Measurements from ENCODE around the gene ESRP2. TPM values are rescaled to one million over a fixed set of nuclear protein-coding genes. Genes with fewer than 3 reads are reported as not detected.

Gene ESRP2
- total and polyA plus RNA-seq, 7 donors, result under 0.01 to 50.0 (median 12.1) TPM; not detected in 1

DNA sequence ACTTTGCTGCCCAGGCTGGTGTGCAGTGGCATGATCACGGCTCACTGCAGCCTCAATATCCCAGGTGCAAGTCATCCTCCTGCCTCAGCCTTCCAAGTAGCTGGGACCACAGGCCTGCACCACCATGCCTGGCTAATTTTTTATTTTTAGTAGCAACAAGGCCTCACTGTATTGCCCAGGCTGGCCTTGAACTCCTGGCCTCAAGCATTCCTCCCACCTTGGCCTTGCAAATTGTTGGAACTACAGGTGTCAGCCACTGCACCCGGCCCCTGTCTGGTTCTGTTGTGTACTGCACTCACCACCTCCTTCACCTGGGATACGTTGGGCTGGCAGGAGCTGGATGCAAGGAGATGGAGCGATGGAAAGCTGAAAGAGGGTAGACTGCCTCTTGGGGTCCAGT lies 17.8 kb upstream of the ESRP2 start:
- H3K27me3 ChIP-seq, result no peaks in the 10 kb centered on the region
- no peak overlapping the region for H3K27ac ChIP-seq
- intact Hi-C loops (cut with DNase I), result no loop called here
- DNase-seq, result no peak
- H3K36me3 ChIP-seq, result peaks cover 8 to 74% (median 23%) of the 10 kb centered on the region in 4 donors
- WGBS, 2 donors, result 95 to 96% methylated on average over 4 of the region's 4 CpGs
- H3K4me3 ChIP-seq, result no peak overlapping the region
- peaks cover 0 to 37% (median 19%) of the 10 kb centered on the region in 4 donors for H3K4me1 ChIP-seq
- TF ChIP-seq POLR2AphosphoS5 (IDR thresholded peaks at IDR 0.05), result no peak
- no peak for TF ChIP-seq POLR2A (IDR thresholded peaks at IDR 0.05)
- no peak for TF ChIP-seq EP300 (IDR thresholded peaks at IDR 0.05)
- TF ChIP-seq, protein P1, sequence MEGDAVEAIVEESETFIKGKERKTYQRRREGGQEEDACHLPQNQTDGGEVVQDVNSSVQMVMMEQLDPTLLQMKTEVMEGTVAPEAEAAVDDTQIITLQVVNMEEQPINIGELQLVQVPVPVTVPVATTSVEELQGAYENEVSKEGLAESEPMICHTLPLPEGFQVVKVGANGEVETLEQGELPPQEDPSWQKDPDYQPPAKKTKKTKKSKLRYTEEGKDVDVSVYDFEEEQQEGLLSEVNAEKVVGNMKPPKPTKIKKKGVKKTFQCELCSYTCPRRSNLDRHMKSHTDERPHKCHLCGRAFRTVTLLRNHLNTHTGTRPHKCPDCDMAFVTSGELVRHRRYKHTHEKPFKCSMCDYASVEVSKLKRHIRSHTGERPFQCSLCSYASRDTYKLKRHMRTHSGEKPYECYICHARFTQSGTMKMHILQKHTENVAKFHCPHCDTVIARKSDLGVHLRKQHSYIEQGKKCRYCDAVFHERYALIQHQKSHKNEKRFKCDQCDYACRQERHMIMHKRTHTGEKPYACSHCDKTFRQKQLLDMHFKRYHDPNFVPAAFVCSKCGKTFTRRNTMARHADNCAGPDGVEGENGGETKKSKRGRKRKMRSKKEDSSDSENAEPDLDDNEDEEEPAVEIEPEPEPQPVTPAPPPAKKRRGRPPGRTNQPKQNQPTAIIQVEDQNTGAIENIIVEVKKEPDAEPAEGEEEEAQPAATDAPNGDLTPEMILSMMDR (IDR thresholded peaks at IDR 0.05), result no peak
- H3K9me3 ChIP-seq, result no peaks in the 10 kb centered on the region

DNA sequence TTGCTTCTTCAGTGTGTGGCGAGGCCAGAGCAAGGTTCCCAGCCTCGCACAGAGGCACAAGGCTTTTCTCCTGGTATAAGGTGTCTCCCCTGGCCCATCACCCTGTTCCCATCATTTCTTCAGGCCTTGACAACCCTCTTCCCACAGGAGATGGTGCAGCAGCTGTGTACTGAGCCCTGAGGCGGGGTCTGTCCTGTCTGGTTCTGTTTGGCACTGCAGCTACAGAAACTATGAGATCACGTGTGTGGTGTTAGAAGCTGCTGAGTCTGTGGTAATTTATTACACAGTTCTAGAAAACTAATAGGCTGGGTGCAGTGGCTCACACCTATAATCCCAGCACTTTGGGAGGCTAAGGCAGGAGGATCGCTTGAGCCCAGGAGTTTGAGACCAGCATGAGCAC lies 16.5 kb upstream of the ESRP2 start:
- no peaks in the 10 kb centered on the region for H3K27me3 ChIP-seq
- no peak for DNase-seq
- H3K9me3 ChIP-seq, result no peaks in the 10 kb centered on the region
- no peak overlapping the region for H3K4me3 ChIP-seq
- WGBS, 2 donors, result 85 to 91% methylated on average over 5 of the region's 5 CpGs
- TF ChIP-seq POLR2A (IDR thresholded peaks at IDR 0.05) (no peak), EP300 (IDR thresholded peaks at IDR 0.05) (no peak), POLR2AphosphoS5 (IDR thresholded peaks at IDR 0.05) (no peak)
- TF ChIP-seq, protein P1 (IDR thresholded peaks at IDR 0.05), result no peak
- intact Hi-C loops (cut with DNase I), result no loop called here
- H3K36me3 ChIP-seq, result peaks cover 8 to 76% (median 23%) of the 10 kb centered on the region in 4 donors
- peaks cover 0 to 30% (median 16%) of the 10 kb centered on the region in 4 donors for H3K4me1 ChIP-seq
- H3K27ac ChIP-seq, result peak overlapping the region in 3 of 4 donors; percentile 65 to 68 (median 67)

DNA sequence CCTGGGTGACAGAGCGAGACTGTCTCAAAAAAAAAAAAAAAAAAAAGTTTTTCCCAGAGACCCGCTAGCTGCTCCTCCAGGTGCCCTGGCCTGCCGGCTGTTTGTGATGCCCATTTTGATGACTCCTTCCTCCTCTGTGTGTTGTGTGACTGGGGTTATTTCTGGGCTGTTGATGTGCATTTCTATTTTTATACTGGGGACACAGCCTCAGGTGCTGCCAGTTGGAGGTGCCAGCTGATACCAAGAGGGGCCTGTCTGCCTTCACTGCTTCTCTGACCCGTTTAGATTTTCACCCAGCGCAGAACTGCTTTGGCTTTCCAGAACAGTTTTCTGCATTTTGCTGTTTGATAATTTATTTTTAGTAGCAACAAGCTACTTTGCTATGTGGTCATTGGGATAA lies 15.9 kb upstream of the ESRP2 start:
- no peaks in the 10 kb centered on the region for H3K27me3 ChIP-seq
- H3K4me1 ChIP-seq, result peaks cover 0 to 30% (median 17%) of the 10 kb centered on the region in 4 donors
- intact Hi-C loops (cut with DNase I), result no loop called here
- H3K36me3 ChIP-seq, result peaks cover 8 to 75% (median 23%) of the 10 kb centered on the region in 4 donors
- TF ChIP-seq, protein P1 (IDR thresholded peaks at IDR 0.05), result no peak
- TF ChIP-seq POLR2A (IDR thresholded peaks at IDR 0.05) (no peak), POLR2AphosphoS5 (IDR thresholded peaks at IDR 0.05) (no peak), EP300 (IDR thresholded peaks at IDR 0.05) (no peak)
- 66 to 92% methylated on average over 5 of the region's 5 CpGs for WGBS, 2 donors
- peak overlapping the region in 3 of 4 donors; percentile 65 to 68 (median 67) for H3K27ac ChIP-seq
- no peak for DNase-seq
- H3K4me3 ChIP-seq, result no peak overlapping the region
- no peaks in the 10 kb centered on the region for H3K9me3 ChIP-seq

DNA sequence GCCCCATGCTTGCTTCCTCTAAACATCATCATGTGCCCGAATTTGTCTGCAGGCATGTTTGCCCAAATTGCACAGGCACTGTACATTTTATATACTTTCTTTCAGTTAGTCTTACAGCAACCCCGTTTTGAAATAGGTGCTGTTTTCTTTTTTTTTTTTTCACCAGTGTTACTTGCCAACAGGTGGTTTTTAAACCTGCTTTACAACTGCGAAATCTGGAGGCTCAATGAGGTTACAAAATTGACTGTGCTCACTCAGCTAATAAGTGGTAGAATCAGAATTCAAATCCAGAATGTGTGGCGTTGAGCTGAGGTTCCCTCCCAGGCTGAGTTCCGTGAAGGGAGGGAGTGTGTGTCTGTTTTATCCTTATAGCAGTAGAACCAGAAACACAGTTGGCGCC lies 15.0 kb upstream of the ESRP2 start:
- peak overlapping the region in 3 of 4 donors; percentile 65 to 68 (median 67) for H3K27ac ChIP-seq
- H3K27me3 ChIP-seq, result no peaks in the 10 kb centered on the region
- H3K9me3 ChIP-seq, result no peaks in the 10 kb centered on the region
- TF ChIP-seq, protein P1 (IDR thresholded peaks at IDR 0.05), result no peak
- TF ChIP-seq POLR2AphosphoS5 (IDR thresholded peaks at IDR 0.05), result no peak
- no peak for TF ChIP-seq EP300 (IDR thresholded peaks at IDR 0.05)
- no peak for TF ChIP-seq POLR2A (IDR thresholded peaks at IDR 0.05)
- WGBS, 2 donors, result 85 to 91% methylated on average over 6 of the region's 6 CpGs
- intact Hi-C loops (cut with DNase I), result no loop called here
- H3K36me3 ChIP-seq, result peaks cover 8 to 66% (median 22%) of the 10 kb centered on the region in 4 donors
- no peak overlapping the region for H3K4me3 ChIP-seq
- H3K4me1 ChIP-seq, result peaks cover 0 to 38% (median 25%) of the 10 kb centered on the region in 4 donors
- no peak for DNase-seq

DNA sequence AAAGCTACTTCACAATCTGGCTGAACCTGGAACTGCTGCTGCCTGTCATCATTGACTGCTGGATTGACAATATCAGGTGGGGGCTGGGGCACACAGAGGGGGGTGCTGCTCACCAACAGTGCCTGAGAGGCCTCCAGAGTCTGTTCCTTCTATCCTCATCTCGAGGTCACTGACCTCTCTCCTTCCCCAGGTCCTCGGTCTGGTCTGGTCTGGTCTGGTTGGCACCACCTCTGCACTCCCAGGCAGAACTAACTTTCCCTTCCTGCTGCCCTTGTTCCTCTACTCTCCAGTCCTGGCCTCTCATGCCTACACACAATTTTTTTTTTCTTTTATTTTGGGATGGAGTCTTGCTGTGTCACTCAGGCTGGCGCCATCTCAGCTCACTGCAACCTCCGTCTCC lies 13.4 kb upstream of the ESRP2 start:
- H3K9me3 ChIP-seq, result no peaks in the 10 kb centered on the region
- WGBS, 2 donors, result 92% methylated on average over 4 of the region's 4 CpGs
- no peak overlapping the region for H3K27ac ChIP-seq
- no peaks in the 10 kb centered on the region for H3K27me3 ChIP-seq
- TF ChIP-seq POLR2AphosphoS5 (IDR thresholded peaks at IDR 0.05), result no peak
- no peak for TF ChIP-seq EP300 (IDR thresholded peaks at IDR 0.05)
- no peak for TF ChIP-seq POLR2A (IDR thresholded peaks at IDR 0.05)
- TF ChIP-seq, protein P1 (IDR thresholded peaks at IDR 0.05), result no peak
- H3K4me3 ChIP-seq, result no peak overlapping the region
- H3K36me3 ChIP-seq, result peaks cover 0 to 50% (median 8%) of the 10 kb centered on the region in 4 donors
- peaks cover 0 to 45% (median 33%) of the 10 kb centered on the region in 4 donors for H3K4me1 ChIP-seq
- intact Hi-C loops (cut with DNase I), result no loop called here
- no peak for DNase-seq

Data from sigmoid colon (tissue), 7 donors.